Mesenteric fat pad (tissue), 1 donor: ENCODE data around the gene LRRIQ3. TPM values are rescaled to one million over a fixed set of nuclear protein-coding genes. Genes with fewer than 3 reads are reported as not detected.
"Not testable (repeated sequence)": the region's sequence is repeated elsewhere in the genome, so short reads cannot be mapped to it uniquely, and the experiment has no call there.

ENCODE experiments used
- DNase-seq: peaks from one replicate; pipeline ENCODE4 v3.0.0-alpha.2; 2020; ENCODE audit warnings: low spot score
- long read RNA-seq: library from polyadenylated mRNA; unstranded; transcript quantifications from one replicate; pipeline ENCODE4 v2.0.0, GENCODE V29; 2020
- total RNA-seq: library from RNA; stranded (reverse); fragmentation: NEBNext Ultra II Directional; extraction: Animal tissue kit (Norgen Biotek cat#: 25700); gene quantifications from one replicate; pipeline ENCODE4 v1.2.1, GENCODE V29; 2021
- donor health status: DM: yes; HTN: yes; CAD: no.

The LRRIQ3 gene, protein sequence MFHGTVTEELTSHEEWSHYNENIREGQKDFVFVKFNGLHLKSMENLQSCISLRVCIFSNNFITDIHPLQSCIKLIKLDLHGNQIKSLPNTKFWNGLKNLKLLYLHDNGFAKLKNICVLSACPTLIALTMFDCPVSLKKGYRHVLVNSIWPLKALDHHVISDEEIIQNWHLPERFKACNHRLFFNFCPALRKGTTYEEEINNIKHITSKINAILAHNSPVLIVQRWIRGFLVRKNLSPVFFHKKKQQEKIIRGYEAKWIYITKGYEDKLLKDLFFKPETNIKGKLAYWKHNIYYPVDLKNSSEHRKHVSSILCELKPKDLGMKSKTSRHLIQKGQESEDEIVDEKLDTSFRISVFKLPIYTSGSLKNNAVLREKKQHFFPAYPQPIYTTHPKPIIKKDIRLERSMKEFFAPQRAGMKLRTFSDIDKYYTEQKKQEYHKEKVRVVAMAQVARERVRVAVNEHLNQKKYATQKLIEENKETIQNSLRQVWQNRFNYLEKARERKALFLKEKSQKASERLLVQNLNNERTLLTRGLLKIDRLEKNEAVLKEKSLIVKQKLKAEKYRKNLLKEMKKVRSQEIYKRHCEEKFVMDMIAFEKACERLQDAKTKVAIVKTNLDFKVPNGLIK
- 0.71 TPM for total RNA-seq
- long read RNA-seq, partial matches to known transcripts, result 0 of 2 reads
- long read RNA-seq, other reads (novel, unspliced or antisense), result 2 of 2 reads

DNA sequence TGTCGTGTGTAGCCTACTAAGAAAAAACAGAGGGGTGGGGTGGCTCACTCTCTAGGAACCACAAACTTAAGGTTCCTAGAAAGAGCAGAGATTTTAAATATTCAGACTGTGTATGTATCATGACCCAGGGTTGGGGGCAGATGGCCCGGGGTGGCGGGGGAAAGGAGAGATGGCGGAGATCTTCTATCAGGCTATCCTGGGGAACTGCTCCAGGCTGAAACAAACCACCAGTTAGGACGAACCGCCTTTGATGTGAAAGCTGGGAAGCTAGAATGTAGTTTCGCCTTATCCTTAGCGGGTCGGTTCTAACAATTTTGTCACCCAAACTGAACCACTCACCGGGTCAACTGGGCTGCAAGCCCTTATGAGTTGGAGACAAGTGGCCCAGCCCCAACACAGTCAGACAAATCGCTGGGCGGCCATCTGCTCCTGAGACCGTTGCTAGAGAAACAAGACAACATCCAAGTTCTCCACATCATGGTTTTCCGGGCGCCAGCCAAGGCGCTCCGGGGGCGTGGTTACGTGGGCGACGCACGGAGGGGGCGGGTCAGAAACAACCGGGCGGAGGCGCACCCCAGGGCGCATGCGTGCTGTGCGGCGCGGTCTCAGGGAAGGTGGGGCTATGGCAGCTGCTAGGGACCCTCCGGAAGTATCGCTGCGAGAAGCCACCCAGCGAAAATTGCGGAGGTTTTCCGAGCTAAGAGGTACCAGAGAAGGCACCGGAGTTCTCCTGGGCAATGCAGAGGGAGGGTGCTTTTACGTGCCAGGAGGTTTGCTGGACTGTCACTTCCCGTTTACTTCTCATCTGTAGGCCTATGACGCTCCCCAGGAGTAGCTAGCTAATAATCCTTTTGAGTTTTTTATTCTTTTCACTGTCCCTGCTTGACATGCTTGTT, at the start of gene LRRIQ3, which contains the start of gene FPGT:
TSS of gene LRRIQ3 (minus strand) at position 520 of the 896 bp plus-strand sequence. CDS start 14,492 bp downstream, outside the sequence.
TSS of gene FPGT (plus strand) at position 586 of the 896 bp plus-strand sequence. CDS start at position 623, 37 bp downstream.
- peak; percentile 99 for DNase-seq

DNA sequence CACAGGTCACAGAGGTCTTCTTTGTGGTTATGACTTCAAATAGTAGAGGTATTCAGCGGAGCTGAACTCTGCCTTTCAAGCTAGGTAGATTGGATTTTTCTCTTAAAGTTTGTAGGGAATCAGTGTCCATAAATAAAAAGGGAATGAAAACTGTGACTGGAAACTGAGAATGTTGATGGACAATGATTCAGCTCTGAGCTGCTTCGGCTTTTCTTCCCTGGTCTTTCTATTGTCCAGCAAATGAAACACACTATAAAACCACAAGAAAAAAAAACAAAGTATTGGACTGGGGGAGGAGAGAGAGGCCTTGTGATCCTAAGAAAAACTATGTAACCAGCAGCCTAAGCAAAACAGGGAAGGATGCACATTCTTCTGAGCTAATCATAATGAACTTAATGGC, 48.3 kb upstream of the LRRIQ3 start:
- DNase-seq, result no peak

DNA sequence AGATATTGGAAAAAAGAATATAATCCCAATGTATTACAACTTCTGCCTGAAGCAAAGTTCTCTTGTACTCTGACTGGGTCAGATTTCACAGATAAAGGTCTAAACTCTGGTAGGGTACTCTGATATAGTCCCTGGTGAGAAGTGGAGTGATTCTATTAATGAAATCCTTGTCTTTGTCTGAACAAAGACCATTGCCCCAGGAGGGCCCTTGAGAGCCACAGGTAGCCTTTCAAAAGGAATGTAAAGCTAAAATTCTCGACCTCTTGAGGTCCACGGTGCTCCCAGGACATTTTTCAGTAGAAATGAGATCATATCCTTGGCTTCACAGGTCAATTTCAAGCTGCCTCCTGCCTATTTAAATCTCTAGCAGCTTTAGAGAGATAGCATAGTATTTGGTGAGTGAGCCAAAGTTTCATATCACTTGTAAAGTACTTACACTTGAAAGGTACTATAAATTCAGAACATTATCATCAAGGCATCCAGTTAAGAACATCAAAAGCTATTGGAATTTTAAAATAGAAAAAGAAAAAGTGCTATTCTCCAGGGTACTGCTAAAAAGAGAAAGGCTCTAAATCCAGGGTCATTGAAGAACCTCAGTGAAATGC, 47.3 kb upstream of the LRRIQ3 start:
- DNase-seq, result no peak

DNA sequence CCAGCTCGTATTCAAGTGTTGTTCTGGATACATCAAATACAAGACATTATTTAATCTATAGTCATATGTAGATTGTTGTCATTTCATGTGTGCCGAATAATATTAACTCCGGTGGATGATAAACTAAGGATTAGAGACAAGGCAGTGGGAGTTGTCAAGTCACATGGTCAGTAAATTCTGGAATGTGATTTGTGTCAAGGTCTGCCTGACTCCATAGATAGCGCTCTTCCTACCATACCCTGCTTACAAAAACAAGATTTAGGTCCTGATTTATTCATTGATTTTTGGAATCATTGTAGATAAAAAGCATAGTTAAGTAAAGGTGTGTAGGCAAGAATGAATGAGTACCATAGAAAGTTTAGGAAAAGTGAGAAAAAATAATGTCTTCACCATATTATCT, 39.8 kb upstream of the LRRIQ3 start:
- DNase-seq, result no peak

DNA sequence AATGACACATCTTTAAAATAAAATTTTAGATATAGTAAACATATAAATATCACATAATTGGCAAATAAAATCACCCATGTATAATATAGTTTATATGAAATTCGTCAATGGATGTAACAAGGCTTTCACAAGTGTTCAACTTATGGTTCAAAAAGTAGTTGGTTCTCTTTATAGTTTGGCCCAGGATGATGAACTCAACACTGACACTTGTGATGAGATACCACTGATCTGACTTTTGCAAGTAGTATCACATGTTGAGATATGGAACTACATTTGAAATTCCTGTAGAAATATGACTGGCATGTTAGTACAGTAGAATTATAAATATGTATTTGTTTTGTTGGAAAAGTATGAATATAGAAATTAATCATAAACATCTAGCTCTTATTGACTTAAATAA, 39.1 kb upstream of the LRRIQ3 start:
- DNase-seq, result no peak

DNA sequence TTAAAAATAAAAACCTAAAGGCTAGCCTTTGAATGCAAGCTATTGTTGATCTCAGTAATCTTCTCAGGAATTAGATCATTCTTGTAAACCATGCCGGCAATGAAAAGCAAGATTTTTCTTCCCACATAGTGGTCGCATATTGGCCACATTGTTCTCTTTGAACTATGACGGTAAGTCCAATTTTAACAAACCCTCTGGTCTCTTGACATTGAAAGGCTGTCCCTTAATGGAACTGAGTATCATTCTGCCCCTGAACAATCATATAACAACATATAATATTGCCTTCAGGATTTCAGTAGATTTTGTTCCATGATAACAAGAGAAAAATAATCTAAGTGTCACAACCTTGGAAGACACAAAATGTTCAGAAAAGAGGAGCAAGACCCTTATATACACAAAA, 38.5 kb upstream of the LRRIQ3 start:
- no peak for DNase-seq

DNA sequence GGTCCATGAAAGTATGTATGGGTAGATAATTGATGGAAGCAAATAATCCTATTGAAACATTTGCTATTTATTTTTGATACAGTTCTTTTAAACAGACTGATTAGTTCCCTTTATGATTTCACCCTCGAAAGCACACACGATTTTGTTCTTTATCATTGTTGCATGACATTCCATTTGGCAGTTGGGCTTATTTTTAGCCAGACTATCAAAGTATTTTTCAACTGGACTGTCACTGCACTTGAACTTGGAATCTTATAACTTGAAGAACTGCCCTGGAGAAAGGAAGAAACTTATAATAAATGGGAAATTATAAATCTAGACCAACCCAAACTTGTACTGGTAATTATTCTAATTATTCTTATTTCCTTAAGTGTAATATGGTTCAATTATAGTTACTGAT, 37.2 kb upstream of the LRRIQ3 start, which contains the start of gene TNNI3K:
TSS of gene TNNI3K (plus strand) at position 235 of the 400 bp plus-strand sequence. CDS start at position 300, 65 bp downstream.
- DNase-seq, result no peak

DNA sequence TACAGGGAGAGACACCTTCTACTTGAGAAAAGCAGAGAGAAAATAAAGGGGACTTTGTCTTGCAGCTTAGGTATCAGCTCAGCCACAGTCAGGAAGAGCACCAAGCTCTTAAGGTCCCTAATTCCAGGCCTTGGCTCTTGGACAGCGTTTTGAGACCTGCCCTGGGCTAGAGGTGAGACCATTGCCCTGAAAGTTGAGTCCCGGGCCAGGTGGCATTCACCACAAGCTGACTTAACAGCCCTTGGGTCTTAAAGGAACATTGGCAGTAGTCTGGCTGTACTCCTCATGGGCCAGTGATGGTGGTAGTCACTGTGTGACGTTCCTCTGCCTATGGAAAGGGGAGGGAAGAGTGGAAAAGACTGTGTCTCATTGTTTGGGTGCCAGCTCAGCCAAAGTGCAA, 25.5 kb upstream of the LRRIQ3 start:
- no peak for DNase-seq

DNA sequence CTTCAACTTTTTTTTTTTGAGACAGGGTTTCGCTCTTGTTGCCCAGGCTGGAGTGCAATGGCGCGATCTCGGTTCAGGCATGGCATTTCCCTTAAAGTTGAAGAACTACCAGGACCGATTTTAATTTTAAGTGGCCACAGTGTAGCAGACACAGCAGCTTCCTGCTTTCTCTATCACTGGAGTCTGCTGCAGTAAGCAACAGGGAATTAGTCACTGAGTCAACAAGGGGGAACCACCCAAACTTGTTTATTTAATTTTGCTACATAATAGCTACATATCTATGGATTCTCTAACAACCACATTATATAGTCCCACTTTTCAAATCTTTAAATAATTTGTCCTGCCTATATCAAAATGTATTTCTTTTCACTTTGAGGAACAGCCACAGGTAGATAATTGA, 24.7 kb upstream of the LRRIQ3 start:
- no peak for DNase-seq

DNA sequence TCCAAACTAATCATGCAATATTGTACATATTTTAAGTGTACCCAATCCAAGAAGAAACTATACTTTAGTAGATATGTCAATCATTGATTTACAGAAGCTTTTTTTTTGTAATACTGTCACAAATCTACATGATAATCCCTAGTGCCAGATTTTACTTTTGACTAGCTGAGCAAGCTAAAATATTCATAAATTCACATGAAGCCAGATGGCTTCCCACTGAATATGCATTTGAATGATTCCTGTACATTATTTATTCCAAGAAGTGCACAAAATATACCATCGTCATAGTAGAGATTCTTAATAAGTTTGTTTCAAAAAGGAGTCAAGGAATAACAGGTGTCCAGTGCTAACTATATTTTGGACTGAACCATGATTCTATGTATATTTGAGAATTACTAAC, 17.3 kb upstream of the LRRIQ3 start:
- DNase-seq, result no peak

DNA sequence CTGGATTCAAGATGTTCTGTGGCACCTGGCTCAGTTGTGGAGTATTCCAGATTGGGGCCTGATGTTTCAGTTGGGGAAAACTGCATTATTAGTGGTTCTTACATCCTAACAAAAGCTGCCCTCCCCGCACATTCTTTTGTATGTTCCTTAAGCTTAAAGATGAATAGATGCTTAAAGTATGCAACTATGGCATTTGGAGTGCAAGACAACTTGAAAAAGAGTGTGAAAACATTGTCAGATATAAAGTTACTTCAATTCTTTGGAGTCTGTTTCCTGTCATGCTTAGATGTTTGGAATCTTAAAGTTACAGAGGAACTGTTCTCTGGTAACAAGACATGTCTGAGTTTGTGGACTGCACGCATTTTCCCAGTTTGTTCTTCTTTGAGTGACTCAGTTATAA, 7.3 kb upstream of the LRRIQ3 start:
- no peak for DNase-seq

DNA sequence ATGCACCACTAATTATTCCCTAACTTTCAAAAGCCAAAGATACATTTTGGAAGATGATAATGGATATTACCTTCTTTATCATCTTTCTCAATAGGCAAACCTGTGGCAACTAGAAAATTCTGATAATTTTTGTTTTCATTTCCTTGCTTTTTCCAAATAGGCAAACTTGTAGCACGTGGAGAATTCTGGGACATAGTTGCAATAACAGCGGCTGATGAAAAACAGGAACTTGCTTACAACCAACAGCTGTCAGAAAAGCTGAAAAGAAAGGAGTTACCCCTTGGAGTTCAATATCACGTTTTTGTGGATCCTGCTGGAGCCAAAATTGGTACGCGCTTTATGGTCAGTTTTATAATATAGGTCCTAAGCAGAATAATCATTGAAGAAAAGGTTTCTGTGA, 1.5 kb upstream of the LRRIQ3 start:
- no peak for DNase-seq

DNA sequence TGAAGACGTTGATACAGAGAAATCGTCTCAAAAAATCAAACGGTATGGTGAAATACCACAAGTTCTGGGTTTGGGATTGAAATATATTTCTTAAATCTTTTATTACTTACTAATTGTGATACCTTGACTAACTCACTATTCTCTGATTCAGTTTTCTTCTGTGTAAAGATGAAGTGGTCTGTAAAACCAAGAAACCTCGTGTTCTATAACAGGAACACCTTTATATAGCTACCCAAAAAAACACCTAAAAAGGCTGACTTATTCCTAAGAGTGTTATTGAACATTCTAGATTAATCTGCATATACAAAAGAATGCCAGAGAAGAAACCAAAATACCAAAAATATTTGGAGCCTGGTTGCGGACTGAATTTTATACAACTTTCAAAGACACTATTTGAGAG, 721 bp downstream of the LRRIQ3 start:
- DNase-seq, result no peak

DNA sequence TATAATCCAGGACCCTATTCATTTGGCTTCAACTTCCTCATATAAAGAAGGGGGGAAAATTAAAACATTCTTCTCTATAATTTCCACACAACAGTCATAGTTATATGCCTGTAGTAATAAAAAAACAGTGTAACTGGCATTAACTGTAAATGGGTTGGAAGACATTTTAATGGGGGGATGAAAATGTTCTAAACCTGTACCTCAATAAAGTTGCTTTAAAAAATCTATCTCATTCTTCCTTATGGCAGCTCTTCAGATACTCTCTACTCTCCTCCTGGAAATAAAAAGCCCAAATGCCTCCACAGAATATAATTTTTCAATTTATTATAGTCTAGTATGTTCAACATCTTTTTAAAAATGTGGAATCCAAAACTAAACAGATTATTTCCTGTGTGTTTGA, 2.6 kb downstream of the LRRIQ3 start:
- no peak for DNase-seq

DNA sequence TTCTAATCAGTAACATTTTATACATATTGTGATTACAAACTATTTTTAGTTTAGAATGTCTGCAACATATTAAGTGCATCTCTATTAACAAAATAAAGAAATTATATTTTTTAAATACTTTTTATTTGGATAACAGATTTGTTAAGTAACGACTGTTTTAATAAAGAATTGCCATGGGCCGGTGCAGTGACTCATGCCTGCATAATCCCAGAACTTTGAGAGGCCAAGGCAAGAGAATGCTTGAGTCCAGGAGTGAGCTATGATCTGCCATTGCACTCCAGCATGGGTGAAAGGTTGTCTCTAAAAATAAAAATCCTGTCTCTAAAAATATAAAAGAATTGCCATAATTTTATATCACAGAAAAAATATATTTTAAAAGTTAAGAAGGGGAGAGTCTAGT, 4.1 kb downstream of the LRRIQ3 start:
- DNase-seq, result no peak

DNA sequence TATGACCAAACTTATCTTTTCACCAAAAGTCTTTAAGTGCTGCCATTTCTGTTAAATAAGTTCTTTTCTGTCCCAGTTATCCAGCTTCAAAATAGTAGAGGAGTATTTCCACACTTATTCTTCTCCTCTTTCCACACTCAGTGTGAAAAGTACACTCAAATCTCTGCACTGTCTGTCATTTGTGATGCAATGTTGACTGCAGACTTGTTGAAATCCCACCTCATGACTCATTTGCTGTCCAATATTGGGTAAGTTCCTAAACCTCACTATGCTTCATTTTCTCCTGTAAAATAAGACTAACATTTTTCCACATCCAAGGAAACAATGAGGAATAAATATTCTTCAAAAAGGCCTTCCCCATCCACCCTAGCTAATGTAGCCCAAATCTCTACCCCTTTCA, 17.5 kb downstream of the LRRIQ3 start:
- no peak for DNase-seq

DNA sequence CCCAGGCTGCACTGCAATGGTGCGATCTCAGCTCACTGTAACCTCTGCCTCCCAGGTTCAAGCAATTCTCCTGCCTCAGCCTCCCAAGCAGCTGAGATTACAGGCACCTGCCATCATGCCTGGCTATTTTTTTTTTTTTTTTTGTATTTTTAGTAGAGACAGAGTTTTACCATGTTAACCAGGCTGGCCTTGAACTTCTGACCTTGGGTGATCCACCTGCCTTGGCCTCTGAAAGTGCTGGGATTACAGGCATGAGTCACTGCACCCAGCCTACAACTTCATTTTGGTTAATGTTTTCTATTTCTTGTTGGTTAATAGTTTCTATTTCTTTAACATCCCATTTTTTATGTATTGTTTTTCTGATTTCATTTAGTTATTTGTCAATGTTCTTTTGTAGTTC, 23.6 kb downstream of the LRRIQ3 start:
- not testable (repeated sequence) for DNase-seq

DNA sequence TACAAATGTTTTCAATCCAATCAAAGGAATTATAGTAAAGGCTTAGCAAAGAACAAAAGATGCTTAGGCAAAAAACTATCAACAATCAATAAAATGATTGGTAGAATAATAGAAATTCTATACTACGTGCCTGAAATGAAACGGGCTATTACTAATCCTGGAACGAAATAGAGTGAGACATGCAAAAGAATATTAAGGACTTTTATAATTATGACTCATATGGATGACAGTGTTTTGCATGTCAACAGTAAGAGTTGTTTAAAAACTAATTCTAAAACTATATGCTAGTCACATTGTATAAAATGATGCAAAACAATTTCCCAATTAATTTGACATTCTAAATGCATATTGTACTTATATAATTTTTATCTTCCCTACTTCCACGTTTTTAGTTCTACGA, 35.6 kb downstream of the LRRIQ3 start:
- DNase-seq, result no peak

DNA sequence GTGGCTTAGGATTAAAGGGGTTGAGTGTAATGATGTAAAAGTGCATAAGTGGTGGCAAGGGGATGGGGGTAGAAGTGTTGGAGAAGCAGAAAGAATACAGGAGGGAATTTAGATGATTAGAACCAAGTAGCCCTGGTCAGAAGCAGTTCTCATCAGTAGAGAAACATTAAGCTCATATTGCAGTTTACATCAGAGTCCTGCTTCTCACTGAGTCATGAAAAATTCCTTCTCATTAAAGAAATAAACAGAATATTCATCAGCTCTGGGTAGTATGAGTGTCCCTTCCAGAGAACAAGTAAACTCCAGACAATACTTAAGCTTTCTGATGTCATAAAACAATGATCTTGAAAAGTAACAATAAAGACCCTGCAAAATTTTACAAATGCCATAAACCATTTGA, 36.5 kb downstream of the LRRIQ3 start:
- DNase-seq, result no peak

DNA sequence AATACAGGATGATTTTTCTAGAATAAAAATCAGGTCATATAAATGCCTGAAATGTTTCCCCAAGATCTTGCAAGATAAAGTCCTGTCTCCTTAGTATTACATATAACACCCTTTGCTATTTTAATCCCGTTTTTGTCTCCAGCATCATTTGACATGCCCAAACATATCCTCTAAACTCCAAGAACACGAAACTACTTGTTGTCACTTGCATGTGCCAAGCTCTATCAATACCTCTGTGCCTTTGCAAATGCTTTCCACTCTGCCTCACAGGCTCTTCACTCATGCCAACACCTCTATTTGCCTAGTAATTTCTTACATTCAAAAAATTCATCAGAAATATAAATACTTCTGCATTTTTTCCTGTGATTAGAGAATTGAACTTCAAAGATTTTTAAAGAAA, 37.9 kb downstream of the LRRIQ3 start:
- no peak for DNase-seq

DNA sequence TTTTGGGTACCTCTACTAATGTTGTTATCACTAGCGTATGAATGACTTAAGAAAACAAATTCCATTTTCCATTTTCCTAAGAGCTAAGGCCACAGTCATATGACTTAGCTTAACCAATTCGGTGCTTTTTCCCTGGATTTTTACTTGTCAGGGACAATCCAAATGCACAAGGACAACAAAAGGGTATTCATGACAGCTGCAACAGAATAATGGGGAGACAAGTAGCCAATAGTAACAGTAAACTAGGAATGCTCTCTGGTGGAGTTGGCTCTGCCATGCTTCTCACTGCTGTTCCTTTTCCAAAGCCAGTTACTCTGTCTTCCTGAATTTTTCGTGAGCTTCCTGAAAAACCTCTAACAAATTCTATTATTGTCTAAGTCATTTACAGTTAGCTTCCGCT, 52.9 kb downstream of the LRRIQ3 start:
- DNase-seq, result no peak
